HUES64 (cell line): ENCODE results near the gene CASS4.

ENCODE experiments used
- H3K27ac ChIP-seq: 2 replicates; pipeline ENCODE4 v1.7.0; 2013; ENCODE audit warnings: low read depth, low read length, inconsistent platforms
- H3K27me3 ChIP-seq: 2 replicates; pipeline ENCODE4 v1.6.1; 2013; ENCODE audit warnings: mild to moderate bottlenecking, low read length; ENCODE audit not compliant: insufficient read depth
- H3K36me3 ChIP-seq: 2 replicates; pipeline ENCODE4 v1.6.1; 2013; ENCODE audit warnings: mild to moderate bottlenecking, low read length; ENCODE audit not compliant: insufficient read depth
- H3K4me1 ChIP-seq: 2 replicates; pipeline ENCODE4 v1.6.1; 2013; ENCODE audit warnings: mild to moderate bottlenecking, low read length, moderate library complexity; ENCODE audit not compliant: insufficient read depth
- H3K4me3 ChIP-seq: 2 replicates; pipeline ENCODE4 v1.5.1; 2013; ENCODE audit warnings: mild to moderate bottlenecking, low read length, moderate library complexity
- H3K9ac ChIP-seq: 2 replicates; pipeline ENCODE4 v1.6.1; 2013; ENCODE audit warnings: mild to moderate bottlenecking, low read depth, low read length
- H3K9me3 ChIP-seq: 2 replicates; pipeline ENCODE4 v1.6.1; 2013; ENCODE audit warnings: low read depth, low read length; ENCODE audit not compliant: insufficient read depth
- WGBS: fragments of 150-250, 120-280 bp; methylation state at CpG from one replicate; pipeline ENCODE4 v1.1.7; 2013; ENCODE audit warnings: missing lambda C conversion rate; 5-methylcytosine and 5-hydroxymethylcytosine counted together

Gene CASS4

GRCh38 chr20:56423886-56424285 is 11.8 kb downstream of the CASS4 start:
- WGBS = 77% methylated on average over 1 of the region's 1 CpG
- no peaks in the 10 kb centered on the region for H3K9me3 ChIP-seq
- no peak overlapping the region for H3K4me3 ChIP-seq
- no peaks in the 10 kb centered on the region for H3K36me3 ChIP-seq
- H3K27me3 ChIP-seq = peaks cover 32% of the 10 kb centered on the region
- H3K4me1 ChIP-seq = peaks cover 8% of the 10 kb centered on the region
- no peak overlapping the region for H3K9ac ChIP-seq
- no peak overlapping the region for H3K27ac ChIP-seq

- Histone ChIP-seq H3K9me3 (no peaks in the 10 kb centered on the region), H3K4me1 (peaks cover 8% of the 10 kb centered on the region), H3K4me3 (no peak overlapping the region), H3K9ac (no peak overlapping the region), H3K27me3 (peaks cover 32% of the 10 kb centered on the region), H3K27ac (no peak overlapping the region), H3K36me3 (no peaks in the 10 kb centered on the region)
- 85% methylated on average over 1 of the region's 1 CpG for WGBS
Measured at GRCh38 chr20:56424931-56425330, 12.9 kb downstream of the CASS4 start.

- Histone ChIP-seq H3K4me3 (no peak overlapping the region), H3K36me3 (no peaks in the 10 kb centered on the region), H3K9ac (no peak overlapping the region), H3K4me1 (peaks cover 8% of the 10 kb centered on the region), H3K9me3 (no peaks in the 10 kb centered on the region), H3K27ac (no peak overlapping the region), H3K27me3 (peaks cover 29% of the 10 kb centered on the region)
- 92% methylated on average over 9 of the region's 9 CpGs for WGBS
Measured at GRCh38 chr20:56426026-56426425, 14.0 kb downstream of the CASS4 start.

- H3K27me3 ChIP-seq = peaks cover 22% of the 10 kb centered on the region; the same call in 1 of the 2 replicates
Measured at GRCh38 chr20:56426926-56427325, 14.9 kb downstream of the CASS4 start.

GRCh38 chr20:56427797-56428196 is 15.7 kb downstream of the CASS4 start:
- H3K4me1 ChIP-seq = peaks cover under 1% of the 10 kb centered on the region; the same call in 1 of the 2 replicates
- WGBS = 91% methylated on average over 4 of the region's 4 CpGs

More at GRCh38 chr20:56426926-56427325, 14.9 kb downstream of the CASS4 start:
- H3K9ac ChIP-seq = no peak overlapping the region
- no peak overlapping the region for H3K27ac ChIP-seq
- H3K9me3 ChIP-seq = no peaks in the 10 kb centered on the region
- H3K36me3 ChIP-seq = no peaks in the 10 kb centered on the region
- H3K4me1 ChIP-seq = peaks cover 8% of the 10 kb centered on the region
- no peak overlapping the region for H3K4me3 ChIP-seq

GRCh38 chr20:56428410-56428809 is 16.4 kb downstream of the CASS4 start:
- no peaks in the 10 kb centered on the region; the same call in 1 of the 2 replicates for H3K4me1 ChIP-seq
- no peak overlapping the region for H3K27ac ChIP-seq
- no peaks in the 10 kb centered on the region for H3K9me3 ChIP-seq
- no peaks in the 10 kb centered on the region for H3K36me3 ChIP-seq
- no peak overlapping the region for H3K4me3 ChIP-seq
- 82% methylated on average over 5 of the region's 5 CpGs for WGBS
- peaks cover 12% of the 10 kb centered on the region; the same call in 1 of the 2 replicates for H3K27me3 ChIP-seq
- H3K9ac ChIP-seq = no peak overlapping the region

More at GRCh38 chr20:56427797-56428196, 15.7 kb downstream of the CASS4 start:
- Histone ChIP-seq H3K9ac (no peak overlapping the region), H3K27me3 (peaks cover 13% of the 10 kb centered on the region; the same call in 1 of the 2 replicates), H3K36me3 (no peaks in the 10 kb centered on the region), H3K4me3 (no peak overlapping the region), H3K27ac (no peak overlapping the region), H3K9me3 (no peaks in the 10 kb centered on the region)

- Histone ChIP-seq H3K36me3 (no peaks in the 10 kb centered on the region), H3K27ac (no peak overlapping the region), H3K4me1 (no peaks in the 10 kb centered on the region; the same call in 1 of the 2 replicates), H3K4me3 (no peak overlapping the region), H3K9me3 (no peaks in the 10 kb centered on the region), H3K9ac (no peak overlapping the region), H3K27me3 (peaks cover 12% of the 10 kb centered on the region; the same call in 1 of the 2 replicates)
- 85% methylated on average over 8 of the region's 8 CpGs for WGBS
Measured at GRCh38 chr20:56428881-56429280, 16.8 kb downstream of the CASS4 start.

- no peaks in the 10 kb centered on the region for H3K36me3 ChIP-seq
- peaks cover 12% of the 10 kb centered on the region; the same call in 1 of the 2 replicates for H3K27me3 ChIP-seq
- no peaks in the 10 kb centered on the region; the same call in 1 of the 2 replicates for H3K4me1 ChIP-seq
- H3K4me3 ChIP-seq = no peak overlapping the region
- H3K9me3 ChIP-seq = no peaks in the 10 kb centered on the region
- H3K9ac ChIP-seq = no peak overlapping the region
- H3K27ac ChIP-seq = no peak overlapping the region
- WGBS = 73% methylated on average over 6 of the region's 6 CpGs
Measured at GRCh38 chr20:56429502-56429901, 17.4 kb downstream of the CASS4 start.

- Histone ChIP-seq H3K9me3 (no peaks in the 10 kb centered on the region), H3K4me1 (no peaks in the 10 kb centered on the region; the same call in 1 of the 2 replicates), H3K27me3 (peaks cover 8% of the 10 kb centered on the region; the same call in 1 of the 2 replicates), H3K9ac (no peak overlapping the region), H3K36me3 (no peaks in the 10 kb centered on the region), H3K4me3 (no peak overlapping the region), H3K27ac (no peak overlapping the region)
- WGBS = 69% methylated on average over 4 of the region's 4 CpGs
Measured at GRCh38 chr20:56429941-56430340, 17.9 kb downstream of the CASS4 start.

- Histone ChIP-seq H3K36me3 (no peaks in the 10 kb centered on the region), H3K27me3 (peaks cover 3% of the 10 kb centered on the region; the same call in 1 of the 2 replicates), H3K9ac (no peak overlapping the region), H3K4me3 (no peak overlapping the region), H3K27ac (no peak overlapping the region), H3K9me3 (no peaks in the 10 kb centered on the region), H3K4me1 (no peaks in the 10 kb centered on the region; the same call in 1 of the 2 replicates)
- WGBS = 85% methylated on average over 4 of the region's 4 CpGs
Measured at GRCh38 chr20:56430461-56430860, 18.4 kb downstream of the CASS4 start.

- H3K4me1 ChIP-seq = no peaks in the 10 kb centered on the region; the same call in 1 of the 2 replicates
- H3K27ac ChIP-seq = no peak overlapping the region
- H3K4me3 ChIP-seq = no peak overlapping the region
Measured at GRCh38 chr20:56430957-56431356, 18.9 kb downstream of the CASS4 start.

GRCh38 chr20:56431471-56431870 is 19.4 kb downstream of the CASS4 start:
- Histone ChIP-seq H3K36me3 (no peaks in the 10 kb centered on the region), H3K9ac (no peak overlapping the region), H3K27me3 (0 out of 2 replicates have a peak, but pooled peaks cover 3% of the 10 kb centered on the region), H3K4me3 (no peak overlapping the region), H3K9me3 (no peaks in the 10 kb centered on the region), H3K27ac (no peak overlapping the region), H3K4me1 (no peaks in the 10 kb centered on the region; the same call in 1 of the 2 replicates)
- WGBS = 91% methylated on average over 1 of the region's 3 CpGs

More at GRCh38 chr20:56430957-56431356, 18.9 kb downstream of the CASS4 start:
- H3K36me3 ChIP-seq = no peaks in the 10 kb centered on the region
- 89% methylated on average over 1 of the region's 1 CpG for WGBS
- H3K27me3 ChIP-seq = 0 out of 2 replicates have a peak, but pooled peaks cover 3% of the 10 kb centered on the region
- H3K9ac ChIP-seq = no peak overlapping the region
- no peaks in the 10 kb centered on the region for H3K9me3 ChIP-seq
